Adipose tissue (tissue), 3 donors: ENCODE data around the gene ADCYAP1R1. TPM values are rescaled to one million over a fixed set of nuclear protein-coding genes. Genes with fewer than 3 reads are reported as not detected.

ENCODE experiments used
- H3K27ac ChIP-seq: one replicate; pipeline ENCODE4 v1.5.1; 2013; ENCODE audit warnings: low read depth, low read length
- WGBS, 3 donors: extraction: QIAGEN DNeasy Blood & Tissue Kit; methylation state at CpG; one replicate each; pipeline ENCODE4 v1.1.7; 2013; 5-methylcytosine and 5-hydroxymethylcytosine counted together
- polyA plus RNA-seq, 3 donors: library from polyadenylated mRNA; stranded (reverse); fragments of 200-250 nt; gene quantifications; one replicate each; pipeline ENCODE4 v1.2.3, GENCODE V29; 2013
- donor health status: healthy with polysubstance abuse.
- donor health status: Bipolar disorder and iron deficiency.
- donor health status: healthy.

The ADCYAP1R1 gene
- polyA plus RNA-seq, 3 donors, result 0.90 to 30.8 (median 3.7) TPM

DNA sequence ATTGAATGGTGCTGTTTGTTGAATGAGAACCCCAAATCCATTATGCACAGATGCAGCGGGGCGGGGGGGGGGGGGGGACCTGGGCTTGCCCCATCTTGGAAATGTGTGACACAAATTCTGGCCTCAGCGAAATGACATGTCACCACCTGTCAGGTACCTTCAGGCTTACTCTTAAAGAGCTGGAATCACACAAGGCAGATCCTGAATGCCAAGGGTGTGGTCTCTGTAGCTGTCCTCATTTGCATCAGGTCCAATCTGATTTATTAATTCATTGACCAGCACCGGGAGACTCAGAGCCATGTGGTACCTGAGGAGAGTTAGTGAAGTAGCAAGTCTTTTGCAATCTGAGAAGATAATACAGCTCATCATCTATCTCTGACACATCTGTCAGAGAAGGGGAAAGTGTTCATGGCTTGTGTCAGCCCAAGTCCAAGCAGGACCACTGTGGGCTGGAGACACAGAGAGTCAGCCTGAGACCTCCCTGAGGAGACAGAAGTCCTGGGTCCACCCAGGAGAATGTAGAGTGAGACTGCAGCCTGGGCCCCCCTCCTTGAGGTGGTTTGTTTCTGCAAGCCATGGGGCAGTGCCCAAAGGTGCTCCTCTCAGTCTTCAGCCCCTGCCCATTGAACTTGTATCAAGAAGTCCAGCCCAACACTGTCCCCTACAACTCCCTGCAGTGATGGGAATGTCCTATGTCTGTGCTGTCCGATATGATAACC is 46.7 kb downstream of the ADCYAP1R1 start:
- no peak overlapping the region for H3K27ac ChIP-seq
- WGBS, 3 donors, result 81 to 88% (median 85%) methylated on average over 5 of the region's 5 CpGs

DNA sequence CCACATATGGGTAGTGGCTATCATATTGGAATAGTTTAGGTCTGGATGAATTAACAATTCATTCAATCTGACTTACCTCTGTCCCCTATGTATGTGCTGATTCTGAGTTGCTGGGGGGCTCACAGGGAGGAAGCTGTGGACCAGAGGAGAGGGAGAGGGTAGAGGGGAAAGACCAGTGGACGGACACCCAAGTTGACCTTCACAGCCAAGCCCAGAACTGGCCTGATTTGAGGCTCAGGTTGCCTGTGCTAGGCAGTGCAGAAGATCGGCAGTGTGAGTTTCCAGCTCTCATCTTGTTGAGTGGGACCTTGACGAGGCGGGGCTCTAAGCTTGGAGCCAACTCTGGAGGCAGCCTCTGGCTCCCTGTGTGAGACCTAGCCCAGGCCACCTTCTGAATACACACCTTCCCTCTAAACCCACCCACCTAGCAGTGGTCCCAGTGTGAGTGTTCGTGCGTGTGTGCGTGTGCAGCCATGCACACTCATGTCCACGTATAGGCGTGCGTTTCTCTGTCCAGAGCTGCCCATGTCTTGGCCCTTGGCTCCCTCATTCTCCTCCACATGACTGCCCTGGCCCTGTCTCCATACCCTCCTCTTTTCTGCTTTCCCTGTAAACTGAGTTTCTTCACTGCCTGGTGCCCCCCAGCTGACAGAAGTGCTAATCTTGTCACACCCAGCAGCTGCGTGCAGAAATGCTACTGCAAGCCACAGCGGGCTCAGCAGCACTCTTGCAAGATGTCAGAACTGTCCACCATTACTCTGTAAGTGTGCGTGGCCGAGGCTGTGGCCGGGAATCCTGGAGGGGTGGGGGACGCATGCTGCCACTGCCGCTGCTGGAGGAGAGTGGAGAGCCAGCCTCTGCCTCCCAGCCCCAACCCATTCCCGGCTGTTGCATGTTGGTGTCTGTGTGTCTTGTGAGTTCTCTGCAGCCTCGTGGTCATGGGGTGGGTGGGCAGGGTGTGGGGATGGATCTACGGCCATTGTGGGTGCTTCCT is 47.6 kb downstream of the ADCYAP1R1 start:
- H3K27ac ChIP-seq, result no peak overlapping the region
- WGBS, 3 donors, result 74 to 85% (median 79%) methylated on average over 20 of the region's 20 CpGs

DNA sequence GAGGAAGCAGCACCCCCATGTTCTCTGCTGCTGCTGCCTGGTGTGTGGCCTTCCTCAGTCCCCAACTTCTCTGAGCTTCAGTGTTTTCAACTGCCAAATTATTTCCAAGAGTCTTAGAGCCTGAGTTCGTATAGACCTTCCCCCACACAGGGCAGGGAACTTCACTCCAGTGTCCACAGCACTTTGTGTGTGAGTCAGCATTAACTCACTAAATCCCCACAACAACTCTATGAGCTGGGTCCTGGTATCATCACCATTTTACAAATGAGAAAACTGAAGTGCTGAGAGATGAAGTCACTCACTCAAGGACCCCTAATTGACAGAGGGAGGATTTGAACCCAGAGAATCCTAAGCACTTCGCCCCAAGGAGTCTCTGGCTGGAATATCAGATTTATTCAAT is 48.3 kb downstream of the ADCYAP1R1 start:
- WGBS, 3 donors, result 62 to 69% (median 63%) methylated on average over 2 of the region's 2 CpGs
- no peak overlapping the region for H3K27ac ChIP-seq

DNA sequence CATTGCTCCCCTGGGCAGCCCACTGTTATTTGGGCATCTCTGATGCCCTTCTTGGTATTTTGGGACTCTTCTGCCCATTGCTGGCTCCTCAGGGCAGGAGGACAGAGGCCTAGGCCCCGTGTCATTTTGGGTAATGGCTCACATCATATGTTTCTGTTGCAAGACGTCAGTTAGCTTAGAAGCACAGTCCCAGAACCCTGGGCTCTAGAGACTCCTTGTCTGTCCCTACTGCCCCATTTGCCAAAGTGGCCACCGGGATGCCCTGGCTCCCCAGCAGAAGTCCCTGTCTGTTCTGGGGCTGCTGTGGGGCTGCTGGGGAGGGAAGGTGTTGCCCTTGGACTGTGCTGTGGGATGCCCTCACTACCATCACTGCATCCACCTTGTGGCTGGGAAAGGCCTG is 48.8 kb downstream of the ADCYAP1R1 start:
- 71 to 88% (median 82%) methylated on average over 3 of the region's 3 CpGs for WGBS, 3 donors
- H3K27ac ChIP-seq, result no peak overlapping the region

DNA sequence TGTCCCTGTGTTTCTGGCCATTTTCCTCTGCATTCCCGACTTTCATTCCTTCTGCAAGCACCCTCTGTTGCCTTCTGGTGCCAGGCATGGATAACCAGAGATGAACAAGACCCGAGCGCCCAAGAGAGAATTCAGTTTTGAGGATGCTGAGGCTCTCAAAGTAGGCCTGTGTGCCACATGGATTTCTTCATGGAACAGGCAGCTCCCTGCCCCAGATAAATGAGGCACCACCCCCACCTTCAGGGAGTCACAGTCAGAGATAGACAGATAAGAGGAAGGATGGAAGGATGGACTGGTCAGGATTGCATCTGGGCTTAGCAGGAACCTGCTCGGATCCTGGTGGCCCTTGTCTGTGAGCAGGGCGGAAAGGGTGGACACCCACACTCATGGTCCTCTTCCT is 49.4 kb downstream of the ADCYAP1R1 start:
- no peak overlapping the region for H3K27ac ChIP-seq
- 80 to 88% (median 87%) methylated on average over 5 of the region's 5 CpGs for WGBS, 3 donors

DNA sequence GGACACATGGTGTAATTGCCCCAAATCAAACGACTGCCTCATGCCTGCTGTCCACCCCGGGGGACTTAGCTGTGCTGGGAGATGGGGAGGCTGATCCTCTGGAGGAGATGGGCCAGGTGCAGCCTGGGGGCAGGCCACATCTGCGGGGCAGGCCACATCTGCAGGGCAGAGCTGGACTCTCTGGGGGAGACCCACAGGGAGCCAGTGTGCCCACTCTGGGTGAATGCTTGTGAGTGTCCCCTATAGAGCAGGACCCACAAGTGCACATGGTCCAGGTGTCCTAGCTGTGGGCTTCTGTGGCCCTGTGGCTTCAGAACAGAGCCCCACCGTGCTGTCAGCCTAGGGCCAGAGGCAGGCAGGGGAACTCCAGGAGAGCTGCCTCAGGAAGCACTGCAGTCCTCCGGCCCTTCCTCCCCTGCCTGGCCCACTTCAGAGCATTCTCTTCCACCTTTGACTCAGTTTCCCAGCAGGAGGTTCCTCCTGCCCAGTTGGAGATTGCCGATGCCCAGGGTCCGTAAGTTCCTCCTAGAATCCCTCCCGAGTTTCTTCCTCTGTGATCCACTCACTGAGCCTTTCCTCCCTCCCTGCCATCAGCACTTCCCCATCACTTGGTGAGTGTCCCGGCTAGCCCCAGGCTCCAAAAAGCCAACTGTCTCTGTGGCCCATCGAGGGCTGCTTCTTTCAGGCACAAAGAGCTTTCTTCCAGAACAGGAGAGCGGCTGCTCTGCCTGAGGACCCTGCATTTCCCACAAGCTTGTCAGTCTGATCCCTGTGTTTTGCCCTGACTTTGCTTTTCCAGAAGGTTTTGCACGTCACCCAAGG is 50.3 kb downstream of the ADCYAP1R1 start:
- 67 to 78% (median 74%) methylated on average over 12 of the region's 12 CpGs for WGBS, 3 donors
- H3K27ac ChIP-seq, result no peak overlapping the region

DNA sequence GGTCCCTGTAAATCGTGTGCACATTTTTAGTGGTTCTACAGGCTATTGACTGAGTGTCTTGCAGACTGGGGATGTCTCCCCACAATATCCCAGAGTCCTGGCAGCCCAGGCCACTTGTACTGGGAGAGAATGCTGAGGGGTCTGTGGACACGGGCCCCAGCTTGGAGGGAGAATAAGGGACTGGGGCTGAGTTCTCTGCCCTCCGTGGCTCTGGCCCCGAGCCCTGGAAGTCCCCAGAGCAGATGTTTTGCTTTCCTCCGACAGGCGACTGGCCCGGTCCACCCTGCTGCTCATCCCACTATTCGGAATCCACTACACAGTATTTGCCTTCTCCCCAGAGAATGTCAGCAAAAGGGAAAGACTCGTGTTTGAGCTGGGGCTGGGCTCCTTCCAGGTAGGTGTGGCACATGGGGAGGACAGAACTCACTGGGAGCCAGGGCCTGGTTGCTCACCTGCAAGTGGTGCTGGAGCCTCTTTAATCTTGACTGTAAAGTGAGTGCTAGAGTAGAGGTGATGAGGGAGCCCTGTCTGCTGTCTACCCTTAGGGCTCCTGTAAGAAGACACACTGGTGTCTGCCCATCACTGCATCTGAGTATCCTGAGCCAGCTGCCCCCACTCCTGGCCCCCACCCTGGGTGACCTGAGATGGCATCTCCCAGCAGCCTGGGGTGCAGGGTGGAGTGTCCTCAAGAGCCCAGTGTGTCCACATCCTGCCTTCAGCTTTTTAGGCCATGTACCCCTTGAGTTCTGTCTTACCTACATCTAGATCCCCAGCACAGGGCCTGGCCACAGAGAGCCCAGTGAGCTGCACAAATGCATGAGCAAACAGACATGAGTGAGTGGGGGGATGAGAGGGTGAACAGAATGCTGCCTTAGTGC is 51.1 kb downstream of the ADCYAP1R1 start:
- no peak overlapping the region for H3K27ac ChIP-seq
- WGBS, 3 donors, result 43 to 65% (median 57%) methylated on average over 9 of the region's 9 CpGs

DNA sequence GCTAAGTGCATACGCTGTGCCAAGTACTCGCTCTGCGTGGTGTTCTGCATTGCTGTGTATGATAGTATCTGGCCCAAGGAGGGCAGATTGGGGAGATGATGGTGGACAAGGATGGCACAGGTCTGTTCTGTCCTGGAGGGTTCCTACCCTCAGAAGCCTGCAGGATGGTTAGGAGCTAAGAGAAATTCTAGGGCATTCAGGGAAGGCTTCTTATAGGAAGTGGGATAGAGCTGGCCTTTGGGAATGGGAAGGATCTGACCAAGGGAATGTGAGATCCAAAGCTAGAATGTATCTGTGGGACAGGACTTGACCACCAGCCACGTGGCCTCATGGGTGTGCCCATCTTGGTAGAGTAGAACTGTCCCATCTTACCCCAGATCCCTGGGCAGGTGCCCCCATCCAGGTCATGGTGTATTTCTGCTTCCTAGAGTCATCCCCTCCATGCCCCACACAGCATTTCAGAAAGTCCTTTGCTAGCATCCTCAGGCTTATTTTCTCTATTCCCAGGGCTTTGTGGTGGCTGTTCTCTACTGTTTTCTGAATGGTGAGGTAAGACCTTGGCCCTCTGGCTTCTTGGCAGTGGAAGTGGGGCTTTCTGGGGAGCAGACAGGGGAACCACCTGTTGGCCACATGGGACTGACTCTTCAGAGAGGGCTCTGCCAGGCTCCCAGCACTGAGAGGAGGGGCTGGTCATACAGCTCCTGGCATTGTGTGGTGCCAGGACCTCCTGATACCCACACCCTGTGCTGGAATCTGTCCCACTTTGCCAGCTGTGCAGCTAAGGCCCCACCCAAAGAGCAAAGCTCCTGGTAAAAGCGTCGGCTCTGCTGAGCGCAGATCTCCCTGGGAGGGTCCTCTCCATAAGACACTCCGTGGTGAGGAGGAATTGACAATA is 52.5 kb downstream of the ADCYAP1R1 start:
- WGBS, 3 donors, result 73 to 85% (median 84%) methylated on average over 8 of the region's 8 CpGs
- H3K27ac ChIP-seq, result no peak overlapping the region

DNA sequence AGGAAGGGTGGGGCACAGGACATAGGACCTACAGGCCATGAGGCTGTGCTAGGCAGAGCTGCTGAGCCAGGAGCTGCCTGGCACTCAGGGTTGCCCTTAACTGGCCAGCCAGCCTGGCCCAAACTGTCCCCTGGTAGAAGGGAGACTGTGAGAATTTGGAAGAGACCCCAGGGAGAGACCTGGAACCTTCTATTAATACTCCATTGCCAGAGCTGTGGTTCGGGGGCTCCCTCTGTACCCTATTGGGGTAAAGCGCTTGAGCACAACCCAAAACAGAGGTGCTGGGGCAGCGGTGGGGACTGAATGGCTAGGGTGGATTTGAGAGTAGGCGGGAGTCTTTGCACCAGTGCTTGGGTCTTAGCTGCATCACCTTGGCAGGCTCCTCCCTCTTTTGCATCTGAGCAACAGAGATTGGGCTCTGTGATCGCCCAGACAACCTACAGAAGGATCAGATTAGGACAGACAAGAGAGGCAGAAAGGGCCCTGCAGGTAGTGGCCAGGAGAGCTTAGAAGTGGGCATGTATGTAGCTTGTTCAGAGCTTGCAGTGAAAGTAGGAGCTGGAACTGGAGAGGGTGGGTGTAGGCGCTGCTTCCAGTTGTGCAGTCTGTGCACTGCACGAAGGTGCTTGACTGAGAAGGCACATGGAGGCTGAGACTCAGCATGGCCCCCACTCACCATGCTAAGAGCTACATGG is 53.3 kb downstream of the ADCYAP1R1 start:
- 79 to 90% (median 89%) methylated on average over 7 of the region's 7 CpGs for WGBS, 3 donors

DNA sequence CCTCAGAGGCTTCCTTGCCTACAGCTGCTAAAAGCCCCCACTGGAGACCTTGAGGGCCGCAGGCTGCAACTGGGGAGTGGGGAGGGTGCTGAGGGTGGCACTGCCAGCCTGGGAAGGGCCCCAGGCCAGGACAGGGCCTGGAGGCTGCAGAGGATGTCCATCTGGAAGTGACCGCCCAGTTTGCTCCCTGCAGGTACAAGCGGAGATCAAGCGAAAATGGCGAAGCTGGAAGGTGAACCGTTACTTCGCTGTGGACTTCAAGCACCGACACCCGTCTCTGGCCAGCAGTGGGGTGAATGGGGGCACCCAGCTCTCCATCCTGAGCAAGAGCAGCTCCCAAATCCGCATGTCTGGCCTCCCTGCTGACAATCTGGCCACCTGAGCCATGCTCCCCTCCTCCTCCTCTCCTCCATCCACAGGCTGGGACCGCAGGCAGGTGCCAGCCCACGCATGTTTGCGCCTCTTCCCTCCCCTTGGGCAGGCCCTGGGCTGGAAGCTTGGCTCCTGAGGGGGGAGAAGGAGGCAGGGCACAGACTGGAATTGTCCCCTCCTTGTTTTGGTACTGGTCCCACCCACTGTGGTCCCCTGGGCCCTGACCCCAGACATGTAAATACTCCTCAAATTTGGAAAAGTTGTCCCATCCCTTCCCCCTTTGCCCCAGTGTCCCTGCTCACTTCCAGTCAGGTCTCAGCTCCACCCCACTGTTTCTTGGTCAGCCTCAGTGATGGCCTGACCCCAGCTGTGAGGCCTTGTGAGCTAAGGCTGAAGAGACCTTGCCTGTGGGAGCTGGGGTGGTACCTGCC is 54.4 kb downstream of the ADCYAP1R1 start:
- 86 to 90% (median 89%) methylated on average over 10 to 13 of the region's 13 CpGs for WGBS, 3 donors
- H3K27ac ChIP-seq, result no peak overlapping the region

More for the DNA sequence above, 53.3 kb downstream of the ADCYAP1R1 start:
- H3K27ac ChIP-seq, result no peak overlapping the region

DNA sequence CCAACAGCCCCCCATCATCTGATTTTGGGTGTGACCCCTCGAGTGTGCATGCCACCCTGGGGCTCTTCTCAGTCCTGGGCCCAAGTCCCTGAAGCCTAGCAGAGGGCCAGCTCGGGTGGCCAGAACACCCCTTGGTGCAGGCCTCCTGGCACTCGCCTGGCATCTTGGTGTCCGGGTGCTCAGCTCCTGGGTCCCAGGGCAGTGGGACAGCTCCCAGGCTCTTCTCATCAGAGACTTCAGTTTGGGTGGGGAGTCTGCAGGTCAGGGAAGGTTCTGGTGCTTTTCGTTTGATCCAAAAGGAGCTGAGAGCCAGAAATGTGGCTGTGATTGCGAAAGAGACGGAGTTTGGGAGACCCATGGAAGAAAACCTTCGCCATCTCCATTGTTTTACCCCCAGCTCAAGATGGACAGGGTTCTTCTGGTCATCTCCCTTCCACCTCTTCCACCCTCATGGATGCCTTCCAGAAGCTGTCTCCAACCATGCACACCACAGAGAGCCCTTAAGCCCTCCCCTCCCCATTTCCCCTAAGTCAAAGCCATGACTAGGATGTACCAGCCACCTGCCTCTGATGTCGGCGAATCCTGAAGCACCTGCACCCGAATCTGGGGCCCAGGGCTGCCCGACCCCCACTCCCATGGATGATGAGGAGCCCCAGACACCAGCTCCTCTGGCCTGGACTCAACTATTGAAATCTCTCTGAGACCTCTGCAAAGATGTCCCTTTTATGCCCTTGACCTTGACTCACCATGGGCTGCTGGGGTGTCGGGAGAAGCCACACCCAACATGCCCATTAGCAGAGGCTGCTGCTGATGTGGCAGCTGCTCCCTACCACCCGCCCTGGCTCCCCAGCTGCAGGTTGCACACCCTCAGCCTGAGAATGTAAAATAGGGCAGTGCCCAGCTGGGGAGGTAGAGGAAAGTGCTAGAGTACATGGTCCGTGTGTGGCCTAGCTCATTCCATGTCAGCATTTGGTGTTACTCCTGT is 55.3 kb downstream of the ADCYAP1R1 start:
- 84 to 89% (median 87%) methylated on average over 15 of the region's 15 CpGs for WGBS, 3 donors
- H3K27ac ChIP-seq, result no peak overlapping the region

DNA sequence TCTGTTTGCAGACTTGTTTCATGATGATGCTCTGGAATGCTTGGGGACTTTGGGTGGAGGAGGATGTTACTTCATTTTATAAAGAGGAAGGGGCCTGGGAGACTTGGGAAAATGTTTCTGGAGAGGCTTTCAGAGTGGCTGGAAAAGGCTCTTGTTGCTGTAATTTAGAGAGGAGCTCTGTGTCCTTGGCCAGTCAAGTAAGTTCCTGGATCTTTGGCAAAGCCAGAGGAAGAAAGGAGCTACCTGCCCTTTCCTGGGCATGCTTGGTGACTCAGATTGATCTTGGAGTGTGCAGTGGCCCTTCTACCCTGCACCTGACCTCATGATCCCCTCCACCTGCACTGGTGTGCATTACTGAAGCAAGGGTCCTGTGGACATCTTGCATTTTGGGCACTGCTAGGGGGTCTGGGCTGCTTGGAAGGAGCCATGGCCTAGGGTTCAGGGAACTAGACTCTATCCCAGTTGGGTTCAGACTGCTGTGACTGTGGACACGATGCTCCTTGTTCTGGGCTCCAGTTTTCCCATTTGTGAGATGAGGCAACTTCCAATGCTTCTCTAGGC is 56.1 kb downstream of the ADCYAP1R1 start:
- H3K27ac ChIP-seq, result no peak overlapping the region
- WGBS, 3 donors, result 58 to 90% (median 85%) methylated on average over 1 of the region's 1 CpG

DNA sequence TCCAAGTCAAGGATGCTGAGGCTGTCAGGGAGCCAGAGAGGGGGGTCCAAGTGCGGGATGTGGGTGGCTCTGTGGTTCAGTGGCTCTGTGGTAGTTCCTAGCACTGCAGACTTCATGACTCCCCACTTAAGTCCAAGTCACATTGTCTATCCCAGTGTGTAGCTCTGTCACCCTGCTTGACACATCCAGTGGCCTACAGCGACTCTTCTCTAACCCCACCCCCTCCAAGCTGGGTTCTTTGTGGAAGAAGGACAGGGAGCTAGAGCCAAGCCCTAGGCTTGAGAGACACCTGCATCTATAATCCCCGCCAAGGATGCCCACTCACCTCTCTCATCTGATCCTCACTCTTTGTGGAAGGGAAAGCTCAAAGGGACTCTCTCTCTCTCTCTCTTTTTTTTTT is 57.6 kb downstream of the ADCYAP1R1 start:
- 81 to 90% (median 83%) methylated on average over 3 of the region's 3 CpGs for WGBS, 3 donors
- no peak overlapping the region for H3K27ac ChIP-seq
